ENCODE measurements around the gene TMEM42.

- TF ChIP-seq POLR2A (IDR thresholded peaks at IDR 0.05; ENCODE audit: low read depth, low read length) (no peak), POLR2AphosphoS5 (IDR thresholded peaks at IDR 0.05; ENCODE audit: low read depth, low read length) (no peak), TAF1 (IDR thresholded peaks at IDR 0.05; ENCODE audit: low read depth, low read length) (no peak), SPI1 (IDR thresholded peaks at IDR 0.05; ENCODE audit: low read depth, low read length) (no peak), PAX5 (IDR thresholded peaks at IDR 0.05; ENCODE audit: insufficient read depth, low read length, severe bottlenecking) (no peak)
Observed at GRCh38 chr3:44883213-44883955, 21.7 kb downstream of the TMEM42 start.
